Activated T-cell treated with anti-CD3 and anti-CD28 coated beads for 1 hour (primary cell): ENCODE measurements around the gene VSIG4.

Experiments used
- DNase-seq: peaks from one replicate; pipeline ENCODE4 v3.0.0-alpha.2; 2020; ENCODE audit warnings: low read depth

The VSIG4 gene

GRCh38 chrX:66008328-66008970, 31.4 kb downstream of the VSIG4 start:
- DNase-seq, result no peak

- no peak for DNase-seq
These were observed 32.0 kb downstream of the VSIG4 start for GRCh38 chrX:66007851-66008250.

- DNase-seq, result no peak
These were observed 33.9 kb downstream of the VSIG4 start for GRCh38 chrX:66005830-66006449.

GRCh38 chrX:66004928-66005829, 34.7 kb downstream of the VSIG4 start:
- no peak for DNase-seq

- DNase-seq, result no peak
These were observed 36.8 kb downstream of the VSIG4 start for GRCh38 chrX:66002824-66003680.

GRCh38 chrX:66001596-66001995, 38.3 kb downstream of the VSIG4 start:
- DNase-seq, result no peak

- no peak for DNase-seq
These were observed 39.1 kb downstream of the VSIG4 start for GRCh38 chrX:66000628-66001272.

- DNase-seq, result no peak
These were observed 39.7 kb downstream of the VSIG4 start for GRCh38 chrX:66000178-66000577.

- no peak for DNase-seq
These were observed 40.2 kb downstream of the VSIG4 start for GRCh38 chrX:65999563-66000148.

- no peak for DNase-seq
These were observed 40.8 kb downstream of the VSIG4 start for GRCh38 chrX:65999029-65999562.

GRCh38 chrX:65997978-65998717, 41.7 kb downstream of the VSIG4 start:
- no peak for DNase-seq

- no peak for DNase-seq
These were observed 45.1 kb downstream of the VSIG4 start for GRCh38 chrX:65994519-65995506.

GRCh38 chrX:65993915-65994460, 45.9 kb downstream of the VSIG4 start:
- no peak for DNase-seq

- no peak for DNase-seq
These were observed 46.5 kb downstream of the VSIG4 start for GRCh38 chrX:65993332-65993731.

- no peak for DNase-seq
These were observed 49.2 kb downstream of the VSIG4 start for GRCh38 chrX:65990702-65991101.

GRCh38 chrX:65987811-65988210, 52.1 kb downstream of the VSIG4 start:
- no peak for DNase-seq

GRCh38 chrX:65985922-65986588, 53.8 kb downstream of the VSIG4 start:
- DNase-seq, result peak; percentile 6

GRCh38 chrX:65985211-65985610, 54.7 kb downstream of the VSIG4 start:
- no peak for DNase-seq
